ENCODE measurements around the gene F7. TPM values are rescaled to one million over a fixed set of nuclear protein-coding genes. Genes with fewer than 3 reads are reported as not detected.

Gene F7
- total and polyA plus RNA-seq, 5 experiments from 2014 or later, result 0.14 to 0.36 (median 0.16) TPM; not detected in 2

GRCh38 chr13:113137691-113138298 is 32.2 kb downstream of the F7 start:
- no peak for ATAC-seq
- H3K4me3 Mint-ChIP-seq, result no peak overlapping the region
- peaks cover 0 to 5% (median 3%) of the 10 kb centered on the region in 5 donors for H3K27me3 Mint-ChIP-seq
- H3K9me3 Mint-ChIP-seq, result no peaks in the 10 kb centered on the region
- H3K4me1 Mint-ChIP-seq, result no peaks in the 10 kb centered on the region
- H3K36me3 Mint-ChIP-seq, result no peaks in the 10 kb centered on the region
- DNase-seq, result no peak
- no peak overlapping the region for H3K27ac Mint-ChIP-seq
- POLR2A ChIA-PET, result interaction anchor here (0.6 kb wide), 1 partner anchor 156 kb away, joined by 3 read pairs; no protein-coding TSS in a partner anchor

DNA sequence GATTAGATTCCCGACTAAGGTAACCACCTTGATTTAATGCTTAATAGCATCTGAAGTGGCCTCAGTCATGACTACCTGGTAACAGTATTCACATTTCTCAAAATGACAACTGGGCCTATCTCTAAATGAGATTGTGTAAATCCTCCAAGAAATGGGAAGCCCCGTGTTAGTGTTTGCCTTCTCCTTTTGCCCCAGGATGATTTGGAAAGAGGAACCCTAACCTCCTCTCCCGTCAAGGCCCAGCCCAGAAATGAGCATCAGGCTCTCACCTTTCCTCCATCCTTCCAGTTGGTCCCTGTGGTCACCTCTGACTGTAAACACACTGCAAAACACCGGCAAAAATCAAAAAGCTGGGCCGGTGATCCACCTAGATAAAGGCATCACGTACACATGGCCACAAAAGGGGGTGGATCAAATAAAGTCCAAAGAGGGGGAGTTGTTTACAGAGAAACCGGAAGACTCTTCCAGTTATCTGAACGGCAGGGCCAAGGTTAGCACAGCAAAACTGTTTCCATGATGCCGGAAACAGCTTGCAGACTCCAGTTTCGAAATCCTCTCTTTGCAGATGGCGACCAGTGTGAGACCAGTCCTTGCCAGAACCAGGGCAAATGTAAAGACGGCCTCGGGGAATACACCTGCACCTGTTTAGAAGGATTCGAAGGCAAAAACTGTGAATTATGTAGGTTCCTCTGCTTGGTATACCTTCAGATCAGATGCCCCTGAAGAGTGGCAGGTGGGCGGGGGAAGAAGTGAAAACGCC is 33.4 kb downstream of the F7 start:
- Mint-ChIP-seq H3K36me3 (no peaks in the 10 kb centered on the region), H3K27ac (peak overlapping the region in 1 of 10 donors; percentile 48), H3K4me1 (no peaks in the 10 kb centered on the region), H3K27me3 (peaks cover 0 to 5% (median 3%) of the 10 kb centered on the region in 5 donors), H3K4me3 (no peak overlapping the region), H3K9me3 (no peaks in the 10 kb centered on the region)
- ATAC-seq (no peak), DNase-seq (no peak)
- POLR2A ChIA-PET, result no interaction called here

DNA sequence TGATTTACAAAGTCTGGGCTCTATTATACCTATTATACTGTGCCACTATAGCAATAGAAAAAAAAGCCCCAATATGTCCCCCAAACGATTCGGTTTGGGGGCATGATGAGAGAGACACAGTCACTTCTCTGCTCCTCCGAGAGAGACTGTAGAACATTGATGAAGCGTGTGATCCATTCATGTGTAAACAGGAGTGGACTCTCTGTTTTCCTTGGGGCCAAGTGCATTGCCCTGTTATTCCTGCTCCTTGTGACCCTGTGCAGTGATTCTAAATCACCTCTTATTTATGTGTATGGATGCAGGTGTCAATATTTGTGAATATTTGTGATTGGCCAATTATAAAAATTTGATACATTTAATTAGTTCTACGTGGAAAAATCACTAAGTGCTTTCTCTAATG is 34.0 kb downstream of the F7 start:
- POLR2A ChIA-PET, result no interaction called here
- H3K36me3 Mint-ChIP-seq, result no peaks in the 10 kb centered on the region

GRCh38 chr13:113140677-113141600 is 35.3 kb downstream of the F7 start:
- H3K27me3 Mint-ChIP-seq, result peaks cover 0 to 2% (median 2%) of the 10 kb centered on the region in 5 donors
- POLR2A ChIA-PET, result no interaction called here
- no peak for DNase-seq
- H3K36me3 Mint-ChIP-seq, result no peaks in the 10 kb centered on the region
- no peaks in the 10 kb centered on the region for H3K4me1 Mint-ChIP-seq
- no peak overlapping the region for H3K4me3 Mint-ChIP-seq
- H3K9me3 Mint-ChIP-seq, result no peaks in the 10 kb centered on the region
- no peak for ATAC-seq
- H3K27ac Mint-ChIP-seq, result no peak overlapping the region

More for the DNA sequence above, 34.0 kb downstream of the F7 start:
- peaks cover 0 to 5% (median 3%) of the 10 kb centered on the region in 5 donors for H3K27me3 Mint-ChIP-seq
- no peak overlapping the region for H3K4me3 Mint-ChIP-seq
- no peaks in the 10 kb centered on the region for H3K9me3 Mint-ChIP-seq
- ATAC-seq (no peak), DNase-seq (no peak)
- no peaks in the 10 kb centered on the region for H3K4me1 Mint-ChIP-seq
- no peak overlapping the region for H3K27ac Mint-ChIP-seq

DNA sequence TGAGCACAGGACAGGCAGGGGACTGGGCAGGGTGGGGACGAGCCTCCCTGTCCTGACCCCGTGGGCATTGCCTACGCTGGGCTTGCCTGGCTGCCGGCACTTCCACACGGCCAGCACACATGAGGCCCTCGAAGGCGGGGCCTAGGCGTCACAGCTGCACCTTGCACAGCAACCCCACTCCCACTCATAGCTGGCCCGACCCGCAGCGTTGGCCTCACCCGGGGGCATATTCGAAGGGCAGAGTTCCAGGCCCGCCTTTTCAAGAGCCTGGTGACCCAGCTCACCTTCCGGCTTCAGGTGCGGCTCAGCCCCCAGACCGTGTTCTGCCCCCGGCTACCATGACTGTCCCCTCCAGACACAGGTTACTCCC is 36.0 kb downstream of the F7 start:
- DNase-seq, result no peak
- no peaks in the 10 kb centered on the region for H3K9me3 Mint-ChIP-seq
- peaks cover 0 to 2% (median 0%) of the 10 kb centered on the region in 5 donors for H3K27me3 Mint-ChIP-seq
- POLR2A ChIA-PET, result no interaction called here
- H3K4me1 Mint-ChIP-seq, result no peaks in the 10 kb centered on the region
- no peak overlapping the region for H3K4me3 Mint-ChIP-seq
- no peak overlapping the region for H3K27ac Mint-ChIP-seq
- ATAC-seq, result no peak
- no peaks in the 10 kb centered on the region for H3K36me3 Mint-ChIP-seq

DNA sequence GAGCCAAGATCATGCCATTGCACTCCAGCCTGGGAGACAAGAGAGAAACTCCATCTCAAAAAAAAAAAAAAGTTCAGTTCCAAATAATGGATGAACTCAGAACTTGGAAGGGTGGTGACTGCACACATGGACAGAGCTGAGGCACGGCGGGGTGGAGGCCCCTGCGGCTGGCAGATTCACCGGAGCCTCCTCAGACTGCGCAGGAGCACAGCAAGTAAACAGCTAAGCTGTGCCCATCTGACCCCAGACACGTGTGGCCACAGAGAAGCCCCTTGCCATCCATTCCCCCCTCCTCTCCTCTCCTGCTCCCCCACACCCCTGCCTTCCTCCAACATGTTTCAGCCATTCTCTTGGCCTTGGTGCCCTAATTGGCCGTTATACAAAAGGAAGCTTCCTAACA is 37.3 kb downstream of the F7 start:
- Mint-ChIP-seq H3K27me3 (peaks cover 0 to 10% (median 0%) of the 10 kb centered on the region in 5 donors), H3K4me1 (no peaks in the 10 kb centered on the region), H3K4me3 (no peak overlapping the region), H3K36me3 (no peaks in the 10 kb centered on the region), H3K9me3 (no peaks in the 10 kb centered on the region), H3K27ac (no peak overlapping the region)
- ATAC-seq (no peak), DNase-seq (no peak)
- POLR2A ChIA-PET, result no interaction called here

DNA sequence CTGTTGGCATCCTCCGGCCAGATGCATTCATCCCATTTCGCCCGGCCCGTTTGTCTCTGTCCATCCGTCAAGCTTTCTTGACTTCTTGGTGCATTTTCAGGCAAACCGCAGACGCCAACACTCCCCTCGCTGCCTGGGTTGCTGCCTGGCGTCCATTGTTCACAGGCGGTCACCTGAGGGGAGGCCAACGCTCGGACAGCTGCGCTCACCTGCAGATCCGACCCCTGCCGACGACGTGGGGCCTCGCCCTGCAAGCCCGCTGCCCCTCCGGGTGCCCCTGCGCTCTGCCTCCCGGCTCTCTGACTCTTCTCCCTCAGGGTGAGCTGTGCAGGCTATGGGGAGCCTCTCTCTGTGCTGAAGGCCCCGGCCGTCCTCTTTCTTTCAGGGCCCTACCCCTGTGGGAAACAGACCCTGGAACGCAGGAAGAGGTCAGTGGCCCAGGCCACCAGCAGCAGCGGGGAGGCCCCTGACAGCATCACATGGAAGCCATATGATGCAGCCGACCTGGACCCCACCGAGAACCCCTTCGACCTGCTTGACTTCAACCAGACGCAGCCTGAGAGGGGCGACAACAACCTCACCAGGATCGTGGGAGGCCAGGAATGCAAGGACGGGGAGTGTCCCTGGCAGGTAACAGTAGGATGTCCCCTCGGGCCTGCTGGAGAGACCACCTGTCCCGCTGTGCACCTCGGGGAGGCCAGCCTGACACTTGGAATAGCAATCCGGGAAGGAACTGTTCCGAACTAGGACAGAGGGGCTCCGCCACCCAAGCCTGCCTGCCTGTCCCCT is 38.1 kb downstream of the F7 start:
- ATAC-seq (no peak), DNase-seq (no peak)
- H3K4me1 Mint-ChIP-seq, result no peaks in the 10 kb centered on the region
- no peaks in the 10 kb centered on the region for H3K36me3 Mint-ChIP-seq
- no peak overlapping the region for H3K27ac Mint-ChIP-seq
- POLR2A ChIA-PET, result no interaction called here
- no peak overlapping the region for H3K4me3 Mint-ChIP-seq
- H3K27me3 Mint-ChIP-seq, result peaks cover 0 to 10% (median 0%) of the 10 kb centered on the region in 5 donors
- H3K9me3 Mint-ChIP-seq, result no peaks in the 10 kb centered on the region

DNA sequence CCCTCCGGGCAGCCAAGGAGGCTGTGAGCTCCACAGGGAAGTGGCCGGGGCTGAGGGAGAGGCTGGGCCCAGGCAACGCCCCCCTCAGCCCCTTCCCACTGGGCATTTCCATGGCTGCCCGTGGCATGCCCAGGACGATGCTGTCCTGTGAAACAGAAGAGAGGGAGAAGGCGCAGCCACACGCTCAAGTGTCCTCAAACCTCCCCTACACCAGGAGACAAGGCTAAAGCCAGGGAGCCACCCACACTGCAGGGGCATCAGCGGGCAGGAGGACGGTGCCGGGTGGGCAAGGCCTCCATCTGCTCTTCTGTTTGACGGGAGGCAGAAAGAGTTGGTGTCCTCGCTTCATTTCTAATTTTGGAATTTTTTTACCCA is 38.7 kb downstream of the F7 start:
- Mint-ChIP-seq H3K27me3 (peaks cover 0 to 10% (median 0%) of the 10 kb centered on the region in 5 donors), H3K4me1 (no peaks in the 10 kb centered on the region), H3K4me3 (no peak overlapping the region), H3K27ac (no peak overlapping the region), H3K9me3 (no peaks in the 10 kb centered on the region), H3K36me3 (no peaks in the 10 kb centered on the region)
- ATAC-seq (no peak), DNase-seq (no peak)
- POLR2A ChIA-PET, result no interaction called here

DNA sequence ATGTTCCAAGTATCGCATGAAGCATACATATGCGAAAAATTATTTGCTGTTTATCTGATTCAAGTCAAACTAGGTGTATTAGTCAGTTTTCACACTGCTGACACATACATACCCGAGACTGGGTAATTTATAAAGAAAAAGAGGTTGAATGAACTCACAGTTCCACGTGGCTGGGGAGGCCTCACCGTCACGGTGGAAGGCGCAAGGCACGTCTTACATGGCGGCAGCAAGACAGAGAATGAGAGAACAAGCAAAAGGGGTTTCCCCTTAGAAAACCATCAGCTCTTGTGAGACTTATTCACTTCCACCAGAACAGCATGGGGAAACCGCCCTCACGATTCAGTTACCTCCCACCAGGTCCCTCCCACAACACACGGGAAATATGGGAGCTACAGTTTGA is 39.9 kb downstream of the F7 start:
- POLR2A ChIA-PET, result no interaction called here

GRCh38 chr13:113145911-113146598 is 40.5 kb downstream of the F7 start:
- no peak overlapping the region for H3K27ac Mint-ChIP-seq
- no peak overlapping the region for H3K4me3 Mint-ChIP-seq
- peaks cover 0 to 2% (median under 1%) of the 10 kb centered on the region in 4 donors for H3K4me1 Mint-ChIP-seq
- H3K27me3 Mint-ChIP-seq, result peaks cover 3 to 10% (median 4%) of the 10 kb centered on the region in 5 donors
- no peaks in the 10 kb centered on the region for H3K36me3 Mint-ChIP-seq
- DNase-seq, result no peak
- H3K9me3 Mint-ChIP-seq, result no peaks in the 10 kb centered on the region
- ATAC-seq, result no peak
- POLR2A ChIA-PET, result interaction anchor here (0.8 kb wide), 1 partner anchor 36 kb away, joined by 4 read pairs; no protein-coding TSS in a partner anchor

More for the DNA sequence above, 39.9 kb downstream of the F7 start:
- Mint-ChIP-seq H3K27me3 (peaks cover 2 to 10% (median 2%) of the 10 kb centered on the region in 5 donors), H3K9me3 (no peaks in the 10 kb centered on the region), H3K4me1 (peaks cover 0 to 2% (median 0%) of the 10 kb centered on the region in 4 donors), H3K4me3 (no peak overlapping the region), H3K36me3 (no peaks in the 10 kb centered on the region), H3K27ac (no peak overlapping the region)
- no peak for ATAC-seq
- no peak for DNase-seq

- Mint-ChIP-seq H3K4me3 (no peak overlapping the region), H3K27ac (peak overlapping the region in 1 of 10 donors; percentile 55), H3K9me3 (no peaks in the 10 kb centered on the region), H3K4me1 (peaks cover 0 to 7% (median 1%) of the 10 kb centered on the region in 4 donors), H3K36me3 (no peaks in the 10 kb centered on the region), H3K27me3 (peaks cover 4 to 10% (median 8%) of the 10 kb centered on the region in 5 donors)
- DNase-seq (no peak), ATAC-seq (no peak)
- POLR2A ChIA-PET, result interaction anchor here (0.8 kb wide), 1 partner anchor 37 kb away, joined by 4 read pairs; no protein-coding TSS in a partner anchor
These were observed 41.2 kb downstream of the F7 start for GRCh38 chr13:113146750-113147149.

- no peaks in the 10 kb centered on the region for H3K9me3 Mint-ChIP-seq
- DNase-seq (no peak), ATAC-seq (no peak)
- peaks cover 4 to 11% (median 8%) of the 10 kb centered on the region in 5 donors for H3K27me3 Mint-ChIP-seq
- H3K36me3 Mint-ChIP-seq, result no peaks in the 10 kb centered on the region
- POLR2A ChIA-PET, result no interaction called here
- H3K27ac Mint-ChIP-seq, result peak overlapping the region in 3 of 10 donors; percentile 4 to 55 (median 40)
- H3K4me3 Mint-ChIP-seq, result no peak overlapping the region
- peaks cover 1 to 12% (median 3%) of the 10 kb centered on the region in 4 donors for H3K4me1 Mint-ChIP-seq
These were observed 41.6 kb downstream of the F7 start for GRCh38 chr13:113147206-113147605.

Data from naive thymus-derived CD8-positive, alpha-beta T cell (primary cell).